ENCODE data around the gene ARHGAP9.

Gene ARHGAP9

DNA sequence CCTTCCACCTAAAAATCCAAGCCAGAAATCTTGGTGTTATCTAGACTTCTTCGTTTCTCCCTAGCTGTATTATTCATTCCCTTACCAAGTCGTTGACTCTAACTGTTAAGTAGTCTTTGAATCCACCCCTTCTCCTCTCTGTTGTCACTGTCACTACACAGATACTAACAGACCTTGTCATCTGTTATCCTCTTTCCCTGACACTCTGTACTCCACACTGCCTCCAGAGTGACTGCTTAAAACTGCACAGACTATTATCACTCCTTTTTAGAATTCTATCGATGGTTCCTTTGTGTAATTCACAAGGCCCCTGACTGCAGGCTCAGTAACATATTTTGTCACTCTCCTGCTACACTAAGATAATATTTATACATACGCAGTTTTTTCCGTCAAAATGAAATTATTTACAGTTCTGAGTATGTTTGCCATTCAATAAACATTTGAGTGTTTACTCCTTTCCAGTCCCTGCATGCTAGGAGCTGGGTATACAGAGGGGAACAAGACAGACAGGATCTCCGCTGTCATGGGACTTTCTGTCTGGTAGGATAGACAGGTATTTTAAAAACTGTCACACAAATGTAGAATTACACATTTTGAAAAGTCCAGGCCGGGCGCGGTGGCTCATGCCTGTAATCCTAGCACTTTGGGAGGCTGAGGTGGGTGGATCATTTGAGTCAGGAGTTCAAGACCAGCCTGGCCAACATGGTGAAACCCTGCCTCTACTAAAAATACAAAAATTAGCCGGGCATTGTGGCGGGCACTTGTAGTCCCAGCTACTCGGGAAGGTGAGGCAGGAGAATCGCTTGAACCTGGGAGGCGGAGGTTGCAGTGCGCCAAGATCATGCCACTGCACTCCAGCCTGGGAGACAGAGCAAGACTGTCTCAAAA is 12.0 kb upstream of the ARHGAP9 start:
- no peak for DNase-seq

- DNase-seq, result no peak
These were observed 10.5 kb upstream of the ARHGAP9 start for GRCh38 chr12:57490126-57490525.

DNA sequence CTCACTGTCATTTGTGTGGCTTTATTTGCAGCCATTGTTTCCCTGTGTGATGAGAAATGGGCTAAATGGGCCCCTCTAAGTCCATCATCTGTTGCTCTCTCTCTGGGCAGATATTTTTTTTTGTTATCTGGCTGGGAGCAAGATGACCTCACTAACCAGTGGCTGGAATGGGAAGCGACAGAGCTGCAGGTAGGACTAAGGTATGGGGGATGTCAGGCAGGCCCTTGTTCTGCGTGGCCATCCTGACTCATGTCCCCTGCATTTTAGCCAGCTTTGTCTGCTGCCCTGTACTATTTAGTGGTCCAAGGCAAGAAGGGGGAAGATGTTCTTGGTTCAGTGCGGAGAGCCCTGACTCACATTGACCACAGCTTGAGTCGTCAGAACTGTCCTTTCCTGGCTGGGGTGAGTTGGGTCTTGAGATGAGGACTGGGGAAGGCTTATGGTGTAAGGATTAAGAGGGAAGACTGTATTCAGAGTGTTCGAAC is 9.5 kb upstream of the ARHGAP9 start:
- DNase-seq, result no peak

- DNase-seq, result no peak
These were observed 8.9 kb upstream of the ARHGAP9 start for GRCh38 chr12:57488402-57489156.

DNA sequence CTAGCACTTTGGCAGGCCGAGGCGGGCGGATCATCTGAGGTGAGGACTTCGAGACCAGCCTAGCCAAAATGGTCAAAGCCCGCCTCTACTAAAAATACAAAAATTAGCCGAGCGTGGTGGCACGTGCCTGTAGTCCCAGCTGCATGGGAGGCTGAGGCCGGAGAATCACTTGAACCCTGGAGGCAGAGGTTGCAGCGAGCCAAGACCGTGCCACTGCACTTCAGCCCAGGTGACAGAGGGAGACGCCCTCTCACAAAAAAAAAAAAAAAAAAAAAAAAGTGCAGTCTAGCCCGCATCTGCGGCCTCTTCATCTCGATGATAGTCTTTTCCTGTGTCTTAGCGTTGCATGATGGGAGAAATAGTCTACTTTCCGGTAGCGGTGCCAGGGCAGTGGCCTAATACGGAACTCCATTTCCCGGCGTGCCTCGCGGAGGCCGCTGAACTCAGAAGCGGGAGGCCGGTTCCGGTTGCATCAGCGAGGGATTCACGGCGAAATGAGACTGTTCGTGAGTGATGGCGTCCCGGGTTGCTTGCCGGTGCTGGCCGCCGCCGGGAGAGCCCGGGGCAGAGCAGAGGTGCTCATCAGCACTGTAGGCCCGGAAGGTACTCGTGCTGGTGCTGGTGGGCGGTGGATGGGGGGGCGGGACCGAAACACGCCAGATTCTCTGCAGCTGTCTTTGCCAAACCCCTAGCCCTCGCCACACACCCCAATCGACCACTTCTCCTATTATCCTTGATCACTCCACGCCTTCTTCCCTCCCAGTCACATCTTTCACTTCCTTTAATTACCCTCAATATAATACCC is 8.1 kb upstream of the ARHGAP9 start, which contains the start of gene MARS1:
Gene MARS1 (plus strand): TSS at position 472 of the 805 bp plus-strand sequence. CDS start 23 bp downstream, at position 495.
- peak; percentile 97 for DNase-seq

GRCh38 chr12:57487055-57487596 is 7.5 kb upstream of the ARHGAP9 start:
- DNase-seq, result no peak

DNA sequence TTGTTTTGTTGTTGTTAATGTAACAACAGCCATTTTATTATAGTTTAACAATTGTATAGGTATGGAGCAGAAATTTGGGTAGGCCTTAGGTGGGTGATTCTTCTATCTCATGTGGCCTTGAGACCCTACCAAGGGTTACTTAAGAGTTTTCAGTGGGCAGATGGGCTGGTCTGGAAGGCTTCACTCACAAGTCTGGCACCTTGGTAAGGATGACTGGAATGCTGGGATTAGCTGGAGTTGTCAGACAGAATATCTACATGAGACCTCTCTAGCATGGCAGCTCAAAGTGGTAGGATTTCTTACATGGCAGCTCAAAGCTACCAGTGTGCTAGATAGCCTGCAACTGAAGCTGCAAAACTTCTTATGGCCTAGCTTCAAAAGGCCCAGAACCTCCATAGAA is 6.0 kb upstream of the ARHGAP9 start:
- no peak for DNase-seq

DNA sequence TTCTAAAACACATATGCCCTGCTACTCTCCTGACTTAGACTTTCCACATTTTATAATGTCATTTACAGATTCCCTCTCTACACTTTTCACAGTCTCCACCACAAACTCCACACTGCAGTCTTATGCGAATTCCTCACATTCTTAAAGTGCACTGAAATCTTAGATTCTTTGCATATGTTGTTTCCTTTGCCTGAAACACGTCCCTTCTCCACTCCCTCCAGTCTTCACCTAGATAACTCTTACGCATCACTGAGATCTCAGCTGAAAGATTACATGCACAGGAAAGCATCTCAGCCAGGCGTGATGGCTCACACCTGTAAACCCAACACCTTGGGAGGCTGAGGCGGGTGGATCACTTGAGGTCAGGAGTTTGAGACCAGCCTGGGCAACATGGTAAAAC is 3.8 kb upstream of the ARHGAP9 start:
- no peak for DNase-seq

- no peak for DNase-seq
These were observed 2.0 kb upstream of the ARHGAP9 start for GRCh38 chr12:57481671-57482070.

GRCh38 chr12:57479043-57479375 is 657 bp downstream of the ARHGAP9 start:
- DNase-seq, result no peak

DNA sequence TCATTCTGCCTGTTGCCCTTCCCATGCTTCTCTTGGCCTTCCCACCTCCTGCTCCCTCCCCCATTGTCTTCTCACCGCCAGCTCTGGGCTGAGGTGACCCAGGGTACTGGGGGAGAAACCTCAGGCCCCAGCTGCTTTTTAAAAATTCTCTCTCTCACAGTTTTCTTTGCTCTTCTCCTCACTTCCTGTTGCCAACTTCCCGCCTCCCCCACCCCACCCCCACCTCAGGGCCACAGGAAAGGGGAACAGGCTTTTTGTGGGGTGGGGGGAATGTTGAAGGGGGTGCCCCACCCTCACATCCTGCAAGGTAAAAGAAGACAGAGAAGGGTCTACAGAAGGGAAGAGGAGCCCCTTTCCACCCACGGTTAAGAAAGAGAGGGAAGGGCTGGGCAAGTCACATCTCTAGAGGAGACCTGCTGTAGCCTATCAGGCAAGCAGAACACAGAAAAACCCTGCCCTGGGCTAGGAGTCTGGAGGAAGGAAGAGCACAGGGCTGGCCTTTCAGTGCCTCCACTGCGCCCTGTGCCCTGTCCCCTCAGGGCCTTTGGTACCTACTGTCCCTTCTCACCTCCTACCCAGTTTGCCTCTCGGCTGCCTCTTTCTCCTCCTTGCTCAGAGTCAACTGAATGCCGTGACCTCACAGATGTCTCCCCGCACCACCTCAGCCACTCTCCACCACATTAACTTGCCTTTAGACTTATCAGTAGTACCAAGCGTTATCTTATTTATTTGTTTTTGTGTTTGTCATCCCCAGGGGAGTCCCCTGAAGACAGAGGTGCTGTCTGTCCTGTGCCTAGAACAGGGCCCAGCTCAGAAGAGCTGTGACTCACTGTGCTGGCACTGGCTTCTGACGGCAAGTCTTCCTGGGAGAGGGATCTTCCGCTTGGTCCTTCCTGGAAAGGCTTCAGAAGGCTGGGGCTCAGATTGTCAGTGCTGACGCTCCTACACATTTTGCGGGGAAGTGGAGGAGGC is 1.7 kb downstream of the ARHGAP9 start:
- peak; percentile 82 for DNase-seq

DNA sequence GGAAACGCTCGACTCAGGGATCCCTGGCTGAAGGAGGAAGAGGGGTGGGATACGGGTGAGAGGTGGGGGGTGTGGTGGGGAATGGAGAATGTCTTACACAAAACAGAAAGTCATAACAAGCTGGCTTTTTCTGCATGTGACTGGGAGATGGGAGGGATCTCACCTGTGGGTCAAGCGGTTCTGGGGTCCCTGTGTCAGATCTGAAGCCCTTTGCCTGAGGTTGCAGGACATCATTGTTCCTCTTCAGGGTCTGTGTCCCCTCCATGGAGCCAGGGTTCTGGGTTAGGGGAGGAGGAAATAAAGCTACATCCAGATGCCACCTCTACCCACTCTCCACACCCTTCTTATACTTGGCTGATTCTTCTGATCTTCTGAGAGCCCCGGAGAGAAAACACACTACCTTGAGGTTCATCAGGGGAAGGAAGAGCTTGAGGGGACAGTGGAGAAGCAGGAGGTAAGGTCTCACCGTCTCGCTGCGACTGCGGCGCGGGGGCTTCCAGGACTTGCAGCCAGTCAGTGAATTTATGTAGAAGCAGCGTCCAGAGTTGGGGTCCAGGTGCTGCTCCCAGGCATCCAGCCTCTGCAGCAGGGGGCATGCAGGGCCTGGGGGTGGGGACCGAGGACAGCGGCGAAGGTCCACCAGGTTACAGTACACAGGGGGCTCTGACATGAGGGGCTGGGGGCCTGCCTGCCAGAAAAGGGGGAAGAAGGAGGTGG is 2.5 kb downstream of the ARHGAP9 start:
- DNase-seq, result peak; percentile 50

- peak; percentile 83 for DNase-seq
These were observed 3.3 kb downstream of the ARHGAP9 start for GRCh38 chr12:57476162-57476992.

- no peak for DNase-seq
These were observed 4.2 kb downstream of the ARHGAP9 start for GRCh38 chr12:57475271-57476161.

- no peak for DNase-seq
These were observed 4.8 kb downstream of the ARHGAP9 start for GRCh38 chr12:57474862-57475261.

DNA sequence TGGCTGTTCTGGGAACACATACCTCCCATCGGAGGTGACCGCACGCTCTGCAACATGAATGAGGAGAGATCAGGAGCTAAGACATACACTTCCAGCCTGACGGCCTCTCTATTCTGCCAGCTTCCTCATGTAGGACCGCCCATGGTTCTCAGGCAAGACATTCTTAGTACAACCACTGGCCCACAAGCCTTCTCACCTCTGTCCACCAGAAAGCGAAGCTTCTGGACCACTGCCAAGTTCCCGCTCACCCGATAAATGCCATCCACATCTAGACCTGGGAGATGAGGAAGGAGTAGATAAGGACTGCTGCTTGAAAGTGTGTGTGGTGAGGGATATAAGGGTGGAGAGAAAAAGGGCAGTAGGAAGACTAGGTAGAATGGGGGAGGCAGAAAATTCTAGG is 5.2 kb downstream of the ARHGAP9 start:
- DNase-seq, result no peak

- DNase-seq, result no peak
These were observed 5.8 kb downstream of the ARHGAP9 start for GRCh38 chr12:57473886-57474285.

GRCh38 chr12:57473392-57473791 is 6.3 kb downstream of the ARHGAP9 start:
- DNase-seq, result no peak

DNA sequence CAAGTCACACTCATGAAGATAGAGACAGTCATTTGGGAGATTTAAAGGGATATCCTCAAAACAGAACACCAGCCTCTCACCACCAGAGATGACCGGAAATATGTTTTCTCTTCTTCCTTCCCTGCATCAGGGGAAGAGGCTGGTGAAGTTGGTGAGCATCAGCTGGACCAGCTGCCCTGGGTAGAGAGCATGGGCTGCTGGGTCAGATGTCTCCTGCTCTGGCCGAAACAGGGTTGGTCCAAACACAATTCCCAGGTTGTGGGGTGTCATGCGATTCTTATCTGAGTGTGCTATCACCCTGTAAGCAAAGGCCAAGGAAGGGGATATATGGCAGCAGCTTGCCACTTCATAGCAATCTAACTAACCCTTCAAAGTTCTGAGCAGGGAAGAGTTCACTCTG is 7.3 kb downstream of the ARHGAP9 start:
- DNase-seq, result no peak

Data from CD4-positive, alpha-beta T cell treated with Interleukin-17A for 1 hour (primary cell).